A673 (cell line): ENCODE data around the gene KRT31. TPM values are rescaled to one million over a fixed set of nuclear protein-coding genes. Genes with fewer than 3 reads are reported as not detected.

Source experiments
- BruUV-seq: library from RNA; stranded (reverse); fragments of 400-500 nt; replicated peaks from 2 replicates; lab custom pipeline; 2021; lab: Mats Ljungman, UMichigan
- CTCF ChIA-PET: fragments of 300-600 bp; sonication (Branson Sonifier 250); formaldehyde crosslinking; loops from one replicate; lab custom pipeline; 2022; ENCODE audit warnings: antibody characterized with exemption; lab: Charles Lee
- POLR2A ChIA-PET: fragments of 300-600 bp; sonication (Branson Sonifier 250); formaldehyde crosslinking; loops from one replicate; lab custom pipeline; 2022; ENCODE audit warnings: antibody characterized with exemption; ENCODE audit not compliant: low non-redundant PET; lab: Charles Lee
- DNase-seq: peaks from one replicate; pipeline ENCODE4 v3.0.0-alpha.2; 2015; ENCODE audit warnings: low spot score
- H3K27ac ChIP-seq: fragments of 200-600 bp; sonication (generic); 2 replicates; pipeline ENCODE4 v1.5.1; 2016; ENCODE audit warnings: mixed run types, low read depth, mild to moderate bottlenecking, mixed read lengths, antibody characterized with exemption, low read length; ENCODE audit not compliant: poor library complexity, severe bottlenecking
- H3K27me3 ChIP-seq: fragments of 200-600 bp; sonication (generic); replicated peaks from 2 replicates; pipeline ENCODE4 v1.6.1; 2017; ENCODE audit warnings: mixed run types, low read depth, mild to moderate bottlenecking, mixed read lengths, antibody characterized with exemption, low read length; ENCODE audit not compliant: insufficient read depth, poor library complexity
- H3K36me3 ChIP-seq: fragments of 200-600 bp; sonication (generic); 2 replicates; pipeline ENCODE4 v1.6.1; 2016; ENCODE audit warnings: mixed run types, mild to moderate bottlenecking, mixed read lengths, antibody characterized with exemption, low read length; ENCODE audit not compliant: insufficient read depth, poor library complexity, severe bottlenecking
- H3K4me1 ChIP-seq: fragments of 200-600 bp; sonication (generic); 2 replicates; pipeline ENCODE4 v1.6.1; 2017; ENCODE audit warnings: mixed run types, mild to moderate bottlenecking, mixed read lengths, antibody characterized with exemption, low read length; ENCODE audit not compliant: insufficient read depth, poor library complexity, severe bottlenecking
- H3K4me3 ChIP-seq: fragments of 200-600 bp; sonication (generic); 2 replicates; pipeline ENCODE4 v1.5.1; 2016; ENCODE audit warnings: low read depth, mixed run types, mild to moderate bottlenecking, mixed read lengths, low read length; ENCODE audit not compliant: poor library complexity, severe bottlenecking
- H3K9me3 ChIP-seq: fragments of 200-600 bp; sonication (generic); 2 replicates; pipeline ENCODE4 v1.6.1; 2016; ENCODE audit warnings: mixed run types, low read depth, mild to moderate bottlenecking, mixed read lengths, antibody characterized with exemption, low read length; ENCODE audit not compliant: poor library complexity, severe bottlenecking
- CTCF ChIP-seq: fragments of 300-800, 200-600 bp; sonication (generic); conservative IDR thresholded peaks from 2 replicates; pipeline ENCODE4 v1.5.1; 2017; ENCODE audit warnings: low read depth, mild to moderate bottlenecking, antibody characterized with exemption, low read length, moderate library complexity, mixed read lengths
- EZH2 ChIP-seq: fragments of 200-600 bp; sonication (generic); IDR thresholded peaks from 2 replicates; pipeline ENCODE4 v1.6.1; 2017; ENCODE audit warnings: borderline replicate concordance, low read depth, mild to moderate bottlenecking, mixed read lengths, antibody characterized with exemption, low read length; ENCODE audit not compliant: poor library complexity, severe bottlenecking
- intact Hi-C: fragments of 100-400 bp; cut with micrococcal nuclease; formaldehyde crosslinking; loops from one replicate; pipeline ENCODE4 v1.10.0; 2022; ENCODE audit not compliant: unreplicated experiment
- total RNA-seq: library from RNA; stranded (reverse); gene quantifications from 2 replicates; pipeline ENCODE4 v1.2.3, GENCODE V29; 2021

KRT31 gene
- total RNA-seq, 1 experiment from 2014 or later: not detected

- Histone ChIP-seq H3K27ac (no peak overlapping the region), H3K4me3 (no peak overlapping the region), H3K36me3 (no peaks in the 10 kb centered on the region), H3K9me3 (no peaks in the 10 kb centered on the region), H3K27me3 (no peaks in the 10 kb centered on the region), H3K4me1 (no peaks in the 10 kb centered on the region)
- no peak for DNase-seq
- intact Hi-C loops: no loop called here
- POLR2A ChIA-PET: interaction anchor here (0.7 kb wide), 1 partner anchor 9 kb away, joined by 3 read pairs; no protein-coding TSS in a partner anchor
- CTCF ChIA-PET: no interaction called here
- BruUV-seq: no TSS peak
- TF ChIP-seq CTCF (no peak), EZH2 (no peak)
Observed at GRCh38 chr17:41345992-41346391, 51.4 kb downstream of the KRT31 start.

Other genes starting within 250 kb of the KRT31 start
- not detected in 2 replicates for gene KRTAP4-5, start 247.8 kb downstream of the KRT31 start, total RNA-seq
- not detected in 2 replicates for gene KRTAP4-4, start 236.9 kb downstream of the KRT31 start, total RNA-seq
- gene KRTAP4-3, start 229.4 kb downstream of the KRT31 start, total RNA-seq: not detected in 2 replicates
- not detected in 2 replicates for gene KRTAP4-2, start 219.4 kb downstream of the KRT31 start, total RNA-seq
- gene KRTAP4-1, start 212.7 kb downstream of the KRT31 start, total RNA-seq: not detected in 2 replicates
- gene KRTAP9-1, start 207.7 kb downstream of the KRT31 start, total RNA-seq: not detected in 2 replicates
- not detected in 2 replicates for gene KRTAP9-2, start 171.0 kb downstream of the KRT31 start, total RNA-seq
- not detected in 2 replicates for gene KRTAP9-3, start 165.2 kb downstream of the KRT31 start, total RNA-seq
- not detected in 2 replicates for gene KRTAP9-8, start 159.6 kb downstream of the KRT31 start, total RNA-seq
- not detected in 2 replicates for gene KRTAP9-4, start 147.9 kb downstream of the KRT31 start, total RNA-seq
- gene KRTAP9-9, start 142.2 kb downstream of the KRT31 start, total RNA-seq: not detected in 2 replicates
- not detected in 2 replicates for gene KRTAP9-6, start 132.2 kb downstream of the KRT31 start, total RNA-seq
- not detected in 2 replicates for gene KRTAP9-7, start 121.9 kb downstream of the KRT31 start, total RNA-seq
- not detected in 2 replicates for gene KRTAP29-1, start 94.8 kb downstream of the KRT31 start, total RNA-seq
- gene KRTAP16-1, start 88.3 kb downstream of the KRT31 start, total RNA-seq: not detected in 2 replicates
- gene KRTAP17-1, start 81.9 kb downstream of the KRT31 start, total RNA-seq: not detected in 2 replicates
- not detected in 2 replicates for gene KRT33A, start 46.8 kb downstream of the KRT31 start, total RNA-seq
- not detected in 2 replicates for gene KRT33B, start 27.8 kb downstream of the KRT31 start, total RNA-seq
- not detected in 2 replicates for gene KRT34, start 15.3 kb downstream of the KRT31 start, total RNA-seq
- gene KRT37, start 27.0 kb upstream of the KRT31 start, total RNA-seq: not detected in 2 replicates
- not detected in 2 replicates for gene KRT38, start 43.4 kb upstream of the KRT31 start, total RNA-seq
- not detected in 2 replicates for gene KRT32, start 69.8 kb upstream of the KRT31 start, total RNA-seq
- gene KRT35, start 83.5 kb upstream of the KRT31 start, total RNA-seq: not detected in 2 replicates
- gene KRT36, start 92.3 kb upstream of the KRT31 start, total RNA-seq: not detected in 2 replicates
- not detected in 2 replicates for gene KRT13, start 108.0 kb upstream of the KRT31 start, total RNA-seq
- gene KRT15, start 121.3 kb upstream of the KRT31 start, total RNA-seq: not detected in 2 replicates
- 0.34 and 0.74 TPM in 2 replicates for gene KRT19, start 130.7 kb upstream of the KRT31 start, total RNA-seq
- not detected in 2 replicates for gene KRT9, start 174.5 kb upstream of the KRT31 start, total RNA-seq
- gene KRT14, start 189.3 kb upstream of the KRT31 start, total RNA-seq: not detected in 2 replicates
- not detected in 2 replicates for gene KRT16, start 215.2 kb upstream of the KRT31 start, total RNA-seq
- 54.1 and 82.2 TPM in 2 replicates for gene KRT17, start 227.0 kb upstream of the KRT31 start, total RNA-seq